ENCODE measurements around the gene SLC2A1. TPM values are rescaled to one million over a fixed set of nuclear protein-coding genes. Genes with fewer than 3 reads are reported as not detected.

The SLC2A1 gene
- total RNA-seq, 1 experiment from 2014 or later = 245 TPM

GRCh38 chr1:42983253-42983652, 24.6 kb upstream of the SLC2A1 start:
- no peak overlapping the region for H3K4me2 ChIP-seq (ENCODE audit: low read length)
- CTCF ChIA-PET = no interaction called here
- no peak overlapping the region for H3K4me3 ChIP-seq (ENCODE audit: low read length)
- no peak for TF ChIP-seq EZH2 (IDR thresholded peaks at IDR 0.05; ENCODE audit: low read length, unreplicated experiment)
- no peak for TF ChIP-seq EZH2phosphoT487 (IDR thresholded peaks at IDR 0.05; ENCODE audit: borderline replicate concordance, low read length)
- TF ChIP-seq CTCF (conservative IDR thresholded peaks at IDR 0.05; ENCODE audit: low read depth, low read length) = no peak
- DNase-seq (no peak), ATAC-seq (no peak)
- no peaks in the 10 kb centered on the region for H3K9me3 ChIP-seq (ENCODE audit: low read length)
- no TSS peak for BruUV-seq (replicated peaks)
- H4K20me1 ChIP-seq (ENCODE audit: low read length) = no peaks in the 10 kb centered on the region
- H3K9ac ChIP-seq (ENCODE audit: low read length) = no peak overlapping the region
- POLR2A ChIA-PET (ENCODE audit: unreplicated experiment) = no interaction called here
- no peaks in the 10 kb centered on the region for H3K9me2 ChIP-seq (replicated peaks; ENCODE audit: low read length)
- no peak overlapping the region for H2AFZ ChIP-seq (ENCODE audit: low read length)
- H3K27ac ChIP-seq (ENCODE audit: low read length) = no peak overlapping the region
- H3F3A ChIP-seq (ENCODE audit: low read length, unreplicated experiment) = no peaks in the 10 kb centered on the region
- H3K79me2 ChIP-seq (ENCODE audit: low read length) = no peaks in the 10 kb centered on the region
- H3K4me1 ChIP-seq (ENCODE audit: insufficient read depth, low read length) = no peaks in the 10 kb centered on the region
- H3K27me3 ChIP-seq (ENCODE audit: low read length) = no peaks in the 10 kb centered on the region
- no peaks in the 10 kb centered on the region for H3K36me3 ChIP-seq (ENCODE audit: low read depth, low read length)
- intact Hi-C loops (cut with micrococcal nuclease) = no loop called here

GRCh38 chr1:42982641-42983040, 24.0 kb upstream of the SLC2A1 start:
- Histone ChIP-seq H3K4me2 (ENCODE audit: low read length) (no peak overlapping the region), H3K27me3 (ENCODE audit: low read length) (no peaks in the 10 kb centered on the region), H2AFZ (ENCODE audit: low read length) (no peak overlapping the region), H3K4me3 (ENCODE audit: low read length) (no peak overlapping the region), H3K79me2 (ENCODE audit: low read length) (no peaks in the 10 kb centered on the region), H3K9me3 (ENCODE audit: low read length) (no peaks in the 10 kb centered on the region), H3K9me2 (replicated peaks; ENCODE audit: low read length) (no peaks in the 10 kb centered on the region), H3K27ac (ENCODE audit: low read length) (no peak overlapping the region), H4K20me1 (ENCODE audit: low read length) (no peaks in the 10 kb centered on the region), H3K36me3 (ENCODE audit: low read depth, low read length) (no peaks in the 10 kb centered on the region), H3K9ac (ENCODE audit: low read length) (no peak overlapping the region), H3K4me1 (ENCODE audit: insufficient read depth, low read length) (no peaks in the 10 kb centered on the region), H3F3A (ENCODE audit: low read length, unreplicated experiment) (no peaks in the 10 kb centered on the region)
- CTCF ChIA-PET = interaction anchor here (0.6 kb wide), 1 partner anchor 91 kb away, joined by 4 read pairs; no protein-coding TSS in a partner anchor
- TF ChIP-seq EZH2 (IDR thresholded peaks at IDR 0.05; ENCODE audit: low read length, unreplicated experiment) (no peak), EZH2phosphoT487 (IDR thresholded peaks at IDR 0.05; ENCODE audit: borderline replicate concordance, low read length) (no peak), CTCF (conservative IDR thresholded peaks at IDR 0.05; ENCODE audit: low read depth, low read length) (no peak)
- intact Hi-C loops (cut with micrococcal nuclease) = no loop called here
- POLR2A ChIA-PET (ENCODE audit: unreplicated experiment) = no interaction called here
- ATAC-seq (no peak), DNase-seq (no peak)
- BruUV-seq (replicated peaks) = no TSS peak

DNA sequence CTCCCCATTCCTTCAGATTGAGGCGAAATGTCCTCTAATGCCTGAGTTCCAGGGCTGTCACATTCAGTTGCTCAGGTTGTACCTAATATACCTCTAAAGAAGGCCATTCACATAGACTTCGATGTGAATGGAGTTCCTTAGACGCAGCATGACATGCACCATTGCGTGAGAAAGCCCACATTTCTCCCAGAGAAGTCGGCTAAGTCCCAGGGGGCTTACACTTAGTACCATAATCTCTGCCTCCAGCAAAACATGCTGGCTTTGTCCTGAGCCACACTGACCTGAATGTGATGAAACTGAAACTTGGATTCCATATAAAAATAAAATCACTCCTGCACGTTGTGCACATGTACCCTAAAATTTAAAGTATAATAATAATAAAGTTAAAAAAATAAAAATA, 23.2 kb upstream of the SLC2A1 start:
- POLR2A ChIA-PET (ENCODE audit: unreplicated experiment) = no interaction called here
- Histone ChIP-seq H3K4me1 (ENCODE audit: insufficient read depth, low read length) (no peaks in the 10 kb centered on the region), H3K9ac (ENCODE audit: low read length) (no peak overlapping the region), H3K4me3 (ENCODE audit: low read length) (no peak overlapping the region), H3F3A (ENCODE audit: low read length, unreplicated experiment) (no peaks in the 10 kb centered on the region), H3K79me2 (ENCODE audit: low read length) (no peaks in the 10 kb centered on the region), H3K4me2 (ENCODE audit: low read length) (no peak overlapping the region), H3K27me3 (ENCODE audit: low read length) (no peaks in the 10 kb centered on the region), H3K27ac (ENCODE audit: low read length) (no peak overlapping the region), H3K9me3 (ENCODE audit: low read length) (no peaks in the 10 kb centered on the region), H3K9me2 (replicated peaks; ENCODE audit: low read length) (no peaks in the 10 kb centered on the region), H3K36me3 (ENCODE audit: low read depth, low read length) (no peaks in the 10 kb centered on the region), H2AFZ (ENCODE audit: low read length) (no peak overlapping the region), H4K20me1 (ENCODE audit: low read length) (no peaks in the 10 kb centered on the region)
- TF ChIP-seq CTCF (conservative IDR thresholded peaks at IDR 0.05; ENCODE audit: low read depth, low read length) = no peak
- no peak for TF ChIP-seq EZH2 (IDR thresholded peaks at IDR 0.05; ENCODE audit: low read length, unreplicated experiment)
- TF ChIP-seq EZH2phosphoT487 (IDR thresholded peaks at IDR 0.05; ENCODE audit: borderline replicate concordance, low read length) = no peak
- intact Hi-C loops (cut with micrococcal nuclease) = no loop called here
- DNase-seq (no peak), ATAC-seq (no peak)
- CTCF ChIA-PET = interaction anchor here (0.6 kb wide), 1 partner anchor 92 kb away, joined by 3 read pairs; no protein-coding TSS in a partner anchor
- BruUV-seq (replicated peaks) = no TSS peak
